Trophoblast cell (in vitro differentiated cells and primary cell): Measurements from ENCODE around the gene DUSP5.

Experiments used
- DNase-seq, 2 donors: peaks; one replicate each; pipeline ENCODE4 v3.0.0-alpha.2; 2016
- H2AFZ ChIP-seq: 2 replicates; pipeline ENCODE4 v1.6.1; 2013; ENCODE audit warnings: low read length, moderate library complexity, mild to moderate bottlenecking; ENCODE audit not compliant: insufficient read depth, poor library complexity
- H2AK5ac ChIP-seq: 2 replicates; pipeline ENCODE4 v1.6.1; 2013; ENCODE audit warnings: mild to moderate bottlenecking, low read length
- H2BK120ac ChIP-seq: 2 replicates; pipeline ENCODE4 v1.6.1; 2013; ENCODE audit warnings: low read length, mild to moderate bottlenecking, moderate library complexity; ENCODE audit not compliant: insufficient read depth, poor library complexity
- H2BK12ac ChIP-seq: 2 replicates; pipeline ENCODE4 v1.6.1; 2013; ENCODE audit warnings: mild to moderate bottlenecking, low read length, moderate library complexity
- H2BK5ac ChIP-seq: 2 replicates; pipeline ENCODE4 v1.6.1; 2013; ENCODE audit warnings: low read length, low read depth, moderate library complexity, mild to moderate bottlenecking; ENCODE audit not compliant: poor library complexity
- H3K14ac ChIP-seq: 2 replicates; pipeline ENCODE4 v1.6.1; 2013; ENCODE audit warnings: mild to moderate bottlenecking, low read length
- H3K18ac ChIP-seq: 2 replicates; pipeline ENCODE4 v1.6.1; 2013; ENCODE audit warnings: mild to moderate bottlenecking, low read length
- H3K23ac ChIP-seq: 2 replicates; pipeline ENCODE4 v1.6.1; 2013; ENCODE audit warnings: low read length
- H3K27ac ChIP-seq: 2 replicates; pipeline ENCODE4 v1.5.1; 2013; ENCODE audit warnings: low read depth, mild to moderate bottlenecking, inconsistent platforms, low read length, moderate library complexity
- H3K27me3 ChIP-seq: 2 replicates; pipeline ENCODE4 v1.6.1; 2013; ENCODE audit warnings: inconsistent platforms, mild to moderate bottlenecking, low read length, moderate library complexity; ENCODE audit not compliant: insufficient read depth
- H3K36me3 ChIP-seq, 2 experiments: 1 replicate in 1 of 2; 2 replicates in 1 of 2; pipeline ENCODE4 v1.6.1; 2013; ENCODE audit warnings: low read length in 2 of 2, mild to moderate bottlenecking in 2 of 2, moderate library complexity in 1 of 2; ENCODE audit not compliant: insufficient read depth in 2 of 2, control insufficient read depth in 1 of 2
- H3K4ac ChIP-seq: 2 replicates; pipeline ENCODE4 v1.6.1; 2013; ENCODE audit warnings: low read depth, mild to moderate bottlenecking, low read length, moderate library complexity
- H3K4me1 ChIP-seq, 2 experiments: 1 replicate in 1 of 2; 2 replicates in 1 of 2; pipeline ENCODE4 v1.6.1; 2013; ENCODE audit warnings: low read length in 2 of 2, mild to moderate bottlenecking in 2 of 2, moderate library complexity in 1 of 2; ENCODE audit not compliant: insufficient read depth in 2 of 2, control insufficient read depth in 1 of 2
- H3K4me2 ChIP-seq: 2 replicates; pipeline ENCODE4 v1.6.1; 2013; ENCODE audit warnings: inconsistent platforms, mild to moderate bottlenecking, low read length, moderate library complexity
- H3K4me3 ChIP-seq: 2 replicates; pipeline ENCODE4 v1.5.1; 2013; ENCODE audit warnings: mild to moderate bottlenecking, low read depth, low read length, inconsistent platforms
- H3K79me1 ChIP-seq: one replicate; pipeline ENCODE4 v1.6.1; 2013; ENCODE audit warnings: low read length
- H3K79me2 ChIP-seq: 2 replicates; pipeline ENCODE4 v1.6.1; 2013; ENCODE audit warnings: low read length, mild to moderate bottlenecking; ENCODE audit not compliant: control insufficient read depth, insufficient read depth, poor library complexity
- H3K9ac ChIP-seq: 2 replicates; pipeline ENCODE4 v1.6.1; 2013; ENCODE audit warnings: mild to moderate bottlenecking, low read length
- H3K9me3 ChIP-seq: 2 replicates; pipeline ENCODE4 v1.6.1; 2013; ENCODE audit warnings: low read depth, mild to moderate bottlenecking, control low read depth, inconsistent platforms, low read length; ENCODE audit not compliant: insufficient read depth
- H4K12ac ChIP-seq: 2 replicates; pipeline ENCODE4 v1.6.1; 2013; ENCODE audit warnings: low read depth, mild to moderate bottlenecking, low read length, moderate library complexity
- H4K8ac ChIP-seq: 2 replicates; pipeline ENCODE4 v1.6.1; 2013; ENCODE audit warnings: low read depth, mild to moderate bottlenecking, low read length, moderate library complexity
- H4K91ac ChIP-seq: one replicate; pipeline ENCODE4 v1.6.1; 2013; ENCODE audit warnings: low read depth, mild to moderate bottlenecking, low read length, moderate library complexity
- WGBS: extraction: QIAGEN DNeasy Blood & Tissue Kit; methylation state at CpG from one replicate; pipeline ENCODE4 v1.1.7; 2013; ENCODE audit warnings: missing lambda C conversion rate; ENCODE audit not compliant: insufficient read length, insufficient coverage; ENCODE audit errors: extremely low coverage; 5-methylcytosine and 5-hydroxymethylcytosine counted together

The DUSP5 gene

DNA sequence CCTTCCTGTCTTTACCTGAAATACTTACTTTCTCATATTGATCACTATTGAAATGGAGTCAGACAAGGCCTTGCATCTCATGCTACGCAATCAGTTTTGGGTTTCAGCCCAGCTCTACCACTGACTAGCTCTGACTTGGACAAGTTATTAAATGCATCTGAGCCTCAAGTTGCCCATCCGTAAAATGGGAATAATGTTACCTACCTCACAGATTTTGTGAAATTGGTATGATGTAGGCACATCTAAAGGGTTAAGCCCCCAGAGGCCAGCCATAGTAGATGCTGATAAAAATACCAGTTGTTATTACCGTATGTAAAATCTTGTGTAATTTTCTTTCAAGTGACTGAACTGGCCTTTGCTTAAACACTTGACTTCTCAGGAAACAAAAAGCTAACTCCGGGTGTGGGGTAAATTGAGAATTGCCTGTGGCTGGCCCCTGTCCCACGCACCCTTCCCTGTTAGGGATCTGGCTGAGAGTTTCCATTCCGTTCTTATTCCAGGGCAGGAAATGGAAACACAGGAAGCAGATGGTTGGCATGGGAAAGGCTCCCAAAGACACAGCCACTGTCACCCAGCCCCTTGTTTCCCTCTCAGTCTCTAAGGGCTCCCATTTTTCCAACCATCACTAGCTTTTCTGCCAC is 7.5 kb downstream of the DUSP5 start:
- H3K9me3 ChIP-seq, result peaks cover 3% of the 10 kb centered on the region
- no peak overlapping the region for H2BK12ac ChIP-seq
- H3K4me2 ChIP-seq, result no peak overlapping the region
- H4K91ac ChIP-seq, result no peak overlapping the region
- no peak for DNase-seq
- no peak overlapping the region for H2AFZ ChIP-seq
- no peak overlapping the region for H3K23ac ChIP-seq
- H3K36me3 ChIP-seq, result peaks cover 23 to 52% of the 10 kb centered on the region in 2 experiments
- peaks cover 9% of the 10 kb centered on the region for H3K79me2 ChIP-seq
- no peak overlapping the region for H3K4me3 ChIP-seq
- H4K8ac ChIP-seq, result no peak overlapping the region
- no CpG with 5 or more reads among the region's 6 CpGs for WGBS
- H4K12ac ChIP-seq, result no peak overlapping the region
- H2BK120ac ChIP-seq, result no peak overlapping the region
- no peak overlapping the region for H2AK5ac ChIP-seq
- no peak overlapping the region for H3K18ac ChIP-seq
- H2BK5ac ChIP-seq, result no peak overlapping the region
- H3K4me1 ChIP-seq, result peaks cover 18 to 23% of the 10 kb centered on the region in 2 experiments
- H3K79me1 ChIP-seq, result peaks cover 10% of the 10 kb centered on the region
- H3K14ac ChIP-seq, result no peak overlapping the region
- no peak overlapping the region for H3K9ac ChIP-seq
- H3K4ac ChIP-seq, result no peak overlapping the region
- no peaks in the 10 kb centered on the region for H3K27me3 ChIP-seq
- H3K27ac ChIP-seq, result no peak overlapping the region

DNA sequence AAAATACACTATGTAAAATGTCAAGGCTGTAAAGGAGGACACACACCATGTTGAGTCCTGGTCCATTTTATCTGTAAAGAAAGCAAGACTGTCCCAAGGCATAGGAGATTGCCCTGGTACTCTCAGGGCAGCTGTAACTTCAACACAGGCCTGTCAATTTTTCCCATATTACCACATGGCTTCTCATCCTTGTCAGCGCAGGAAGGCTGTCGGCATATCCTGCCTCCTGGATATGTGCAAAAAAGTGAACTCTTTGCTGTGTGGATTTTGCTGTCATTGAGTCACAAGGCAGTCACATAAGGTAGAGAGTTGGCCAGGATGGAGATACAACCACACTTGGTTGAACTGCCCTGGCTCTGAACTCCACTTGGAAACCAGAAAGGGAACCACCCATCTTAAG is 8.7 kb downstream of the DUSP5 start:
- Histone ChIP-seq H2BK120ac (no peak overlapping the region), H3K4me1 (peaks cover 10 to 16% of the 10 kb centered on the region in 2 experiments), H2BK12ac (no peak overlapping the region), H3K9me3 (peaks cover 3% of the 10 kb centered on the region), H4K91ac (no peak overlapping the region), H2BK5ac (no peak overlapping the region), H3K36me3 (peaks cover 27 to 61% of the 10 kb centered on the region in 2 experiments), H3K9ac (no peak overlapping the region), H3K14ac (no peak overlapping the region), H2AK5ac (no peak overlapping the region), H3K27me3 (no peaks in the 10 kb centered on the region), H3K79me2 (peaks cover 6% of the 10 kb centered on the region), H3K4me2 (no peak overlapping the region), H4K12ac (no peak overlapping the region), H3K27ac (no peak overlapping the region), H3K79me1 (peaks cover 6% of the 10 kb centered on the region), H3K4me3 (no peak overlapping the region), H3K23ac (no peak overlapping the region), H3K18ac (no peak overlapping the region), H4K8ac (no peak overlapping the region), H3K4ac (no peak overlapping the region), H2AFZ (no peak overlapping the region)
- no CpG with 5 or more reads among the region's 2 CpGs for WGBS
- DNase-seq, result no peak

DNA sequence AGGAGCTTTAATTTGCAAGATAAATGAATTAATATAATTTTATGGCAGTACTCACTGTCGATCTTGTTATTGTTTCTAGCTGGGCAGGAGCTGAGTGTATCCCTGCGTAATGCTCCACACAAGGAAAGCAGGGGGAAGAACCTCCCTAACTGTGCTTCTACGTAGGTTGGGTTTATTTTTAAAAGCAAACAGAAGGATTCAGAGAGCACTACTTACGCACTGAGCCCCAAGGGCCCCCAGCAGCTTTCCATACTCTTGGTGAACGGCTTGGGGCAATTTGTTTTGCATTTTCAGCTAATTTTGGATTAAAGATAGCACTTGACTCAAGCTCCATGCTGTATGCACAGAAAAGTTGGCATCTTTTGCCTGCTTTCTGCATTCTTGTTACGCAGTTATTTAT is 9.6 kb downstream of the DUSP5 start:
- Histone ChIP-seq H2AFZ (no peak overlapping the region), H3K4me1 (peaks cover 7 to 10% of the 10 kb centered on the region in 2 experiments), H2BK5ac (no peak overlapping the region), H3K4me2 (no peak overlapping the region), H4K8ac (no peak overlapping the region), H2AK5ac (no peak overlapping the region), H2BK12ac (no peak overlapping the region), H3K9ac (no peak overlapping the region), H4K12ac (no peak overlapping the region), H2BK120ac (no peak overlapping the region), H3K27me3 (no peaks in the 10 kb centered on the region), H3K4ac (no peak overlapping the region), H3K9me3 (peaks cover 3% of the 10 kb centered on the region), H3K79me1 (peaks cover 4% of the 10 kb centered on the region), H3K27ac (no peak overlapping the region), H3K18ac (no peak overlapping the region), H3K23ac (no peak overlapping the region), H3K4me3 (no peak overlapping the region), H4K91ac (no peak overlapping the region), H3K79me2 (peaks cover 4% of the 10 kb centered on the region), H3K14ac (no peak overlapping the region), H3K36me3 (peaks cover 33 to 67% of the 10 kb centered on the region in 2 experiments)
- DNase-seq, result no peak
- no CpG with 5 or more reads among the region's 6 CpGs for WGBS

DNA sequence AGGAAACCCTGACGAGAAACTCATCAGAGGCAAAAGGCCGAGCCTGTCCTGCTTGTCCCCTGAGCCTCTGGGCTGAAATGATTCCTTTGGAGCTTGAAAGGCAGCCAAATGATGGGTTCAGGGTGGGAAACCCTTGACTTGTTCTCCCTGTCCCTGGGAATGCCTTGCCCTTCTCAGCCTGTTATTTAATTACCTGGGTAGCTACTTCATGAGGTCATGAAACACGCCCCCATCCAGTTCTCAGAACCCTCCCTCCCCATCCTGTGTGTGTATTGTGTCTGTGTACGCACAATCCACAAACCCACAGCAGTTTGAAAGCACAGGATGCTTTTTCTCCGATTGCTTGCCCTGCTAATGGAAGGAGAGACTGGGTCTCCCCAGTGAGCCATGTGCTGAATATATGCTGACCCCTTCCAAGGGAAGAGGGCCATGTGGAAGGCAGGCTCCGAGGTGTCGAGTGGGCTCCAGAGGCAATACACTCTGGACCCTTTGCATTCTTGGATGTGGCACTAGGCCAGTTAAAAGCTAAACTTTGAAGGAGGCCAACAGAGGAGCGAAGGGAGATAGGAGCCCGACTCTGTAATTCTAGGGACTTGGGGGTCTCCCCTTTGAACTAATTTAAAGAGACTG is 10.6 kb downstream of the DUSP5 start:
- WGBS, result no CpG with 5 or more reads among the region's 9 CpGs
- no peaks in the 10 kb centered on the region for H3K79me1 ChIP-seq
- no peak overlapping the region for H4K12ac ChIP-seq
- no peak overlapping the region for H2BK120ac ChIP-seq
- H3K23ac ChIP-seq, result no peak overlapping the region
- no peak overlapping the region for H3K27ac ChIP-seq
- no peak overlapping the region for H4K8ac ChIP-seq
- peaks cover 3 to 5% of the 10 kb centered on the region in 2 experiments for H3K4me1 ChIP-seq
- no peak overlapping the region for H2AK5ac ChIP-seq
- no peak overlapping the region for H3K9ac ChIP-seq
- no peak overlapping the region for H2AFZ ChIP-seq
- no peaks in the 10 kb centered on the region for H3K79me2 ChIP-seq
- H3K18ac ChIP-seq, result no peak overlapping the region
- H3K9me3 ChIP-seq, result peaks cover 3% of the 10 kb centered on the region
- DNase-seq, result no peak
- no peak overlapping the region for H4K91ac ChIP-seq
- peak overlapping the region; percentile 23 for H2BK12ac ChIP-seq
- no peak overlapping the region for H3K14ac ChIP-seq
- no peak overlapping the region for H3K4me2 ChIP-seq
- H3K4me3 ChIP-seq, result no peak overlapping the region
- no peak overlapping the region for H2BK5ac ChIP-seq
- no peaks in the 10 kb centered on the region for H3K27me3 ChIP-seq
- H3K4ac ChIP-seq, result no peak overlapping the region
- peaks cover 31 to 71% of the 10 kb centered on the region in 2 experiments for H3K36me3 ChIP-seq
